HepG2 (cell line): ENCODE measurements around the gene TFG. TPM values are rescaled to one million over a fixed set of nuclear protein-coding genes. Genes with fewer than 3 reads are reported as not detected.

Experiments used
- ATAC-seq: fragments of 200-7000 bp; cut with Tn5 transposase; 3 replicates; pipeline ENCODE4 v1.9.1; 2020; ENCODE audit warnings: mild to moderate bottlenecking, moderate library complexity
- BruUV-seq: library from RNA; stranded (reverse); fragments of 400-500 nt; replicated peaks from 2 replicates; lab custom pipeline; 2021; lab: Mats Ljungman, UMichigan
- CTCF ChIA-PET: fragments of 300-600 bp; formaldehyde crosslinking; extraction: SDS; loops from one replicate; lab custom pipeline; 2021; ENCODE audit warnings: low total read pairs, inconsistent platforms, low intra/inter-chr PET ratio; lab: Yijun Ruan, JAX
- POLR2A ChIA-PET: fragments of 350-600 bp; sonication (Branson Sonifier 250); formaldehyde crosslinking; loops from one replicate; lab custom pipeline; 2020; ENCODE audit warnings: antibody characterized with exemption, inconsistent platforms; lab: Yijun Ruan, JAX
- DNase-seq: peaks from one replicate; pipeline ENCODE4 v3.0.0-alpha.2; 2015; ENCODE audit warnings: low spot score
- FAIRE-seq: peaks from 3 replicates; lab custom pipeline; 2011; peaks lifted over from hg19 to GRCh38; lab: Jason Lieb, UNC
- H2AFZ ChIP-seq: one replicate; pipeline ENCODE4 v1.6.1; 2011; ENCODE audit warnings: low read length, inconsistent platforms
- H3K27ac ChIP-seq: fragments of 300-600 bp; 3 replicates; pipeline ENCODE4 v1.8.0; 2011; ENCODE audit warnings: mixed run types, mild to moderate bottlenecking, mixed read lengths, low read length, inconsistent platforms; ENCODE audit not compliant: insufficient read depth; ENCODE audit errors: extremely low read length
- H3K27me3 ChIP-seq, 2 experiments: fragments of 200-600 bp in 1 of 2; 2 replicates in 1 of 2; 3 replicates in 1 of 2; pipeline versions ENCODE4 v1.6.0 to v1.8.0; 2011; ENCODE audit warnings: low read length in 2 of 2, mild to moderate bottlenecking in 2 of 2, moderate library complexity in 2 of 2, inconsistent platforms in 1 of 2; ENCODE audit not compliant: insufficient read depth in 2 of 2, control insufficient read depth in 1 of 2
- H3K36me3 ChIP-seq, 2 experiments: fragments of 200-600 bp in 1 of 2; replicated peaks in 1 of 2; 2 replicates in 1 of 2; 3 replicates in 1 of 2; pipeline versions ENCODE4 v1.5.1 to v1.8.0; 2011; ENCODE audit warnings: low read length in 2 of 2, inconsistent platforms in 1 of 2; ENCODE audit not compliant: insufficient read depth in 2 of 2, control insufficient read depth in 1 of 2
- H3K4me1 ChIP-seq: 2 replicates; pipeline ENCODE4 v1.5.1; 2012; ENCODE audit warnings: low read length, inconsistent platforms; ENCODE audit not compliant: insufficient read depth
- H3K4me2 ChIP-seq: 2 replicates; pipeline ENCODE4 v1.6.0; 2011; ENCODE audit warnings: low read depth, low read length, inconsistent platforms
- H3K4me3 ChIP-seq, 3 experiments: fragments of 200-600 bp in 1 of 3; sonication (generic), shearing (Covaris generic) in 1 of 3; replicated peaks in 1 of 3; 2 replicates each; pipeline ENCODE4 v1.5.1; 2011 to 2016; ENCODE audit warnings: low read length in 3 of 3, inconsistent platforms in 2 of 3, low read depth in 2 of 3, mild to moderate bottlenecking in 2 of 3, control low read depth in 1 of 3, mixed read lengths in 1 of 3; ENCODE audit not compliant: insufficient read depth in 1 of 3
- H3K79me2 ChIP-seq: one replicate; pipeline ENCODE4 v1.6.1; 2011; ENCODE audit warnings: low read length, inconsistent platforms; ENCODE audit not compliant: insufficient read depth
- H3K9ac ChIP-seq: 2 replicates; pipeline ENCODE4 v1.6.0; 2011; ENCODE audit warnings: mild to moderate bottlenecking, low read depth, low read length, inconsistent platforms; ENCODE audit not compliant: insufficient read depth
- H3K9me3 ChIP-seq: 2 replicates; pipeline ENCODE4 v1.5.1; 2012; ENCODE audit warnings: mild to moderate bottlenecking, low read length
- H4K20me1 ChIP-seq: 2 replicates; pipeline ENCODE4 v1.6.0; 2011; ENCODE audit warnings: inconsistent platforms, mild to moderate bottlenecking, low read length, moderate library complexity; ENCODE audit not compliant: insufficient read depth
- CEBPZ ChIP-seq: IDR thresholded peaks from 2 replicates; pipeline ENCODE4 v1.6.1; 2012; ENCODE audit warnings: low read length, improper control_type of control experiment
- HNF4A ChIP-seq: sonication (generic); formaldehyde crosslinking; IDR thresholded peaks from 2 replicates; pipeline ENCODE4 v1.4.0; 2020; ENCODE audit warnings: missing genetic modification reagents
- HOXA5 ChIP-seq: sonication (generic); formaldehyde crosslinking; IDR thresholded peaks from 2 replicates; pipeline ENCODE4 v1.4.0; 2020; ENCODE audit warnings: missing genetic modification reagents
- NCOA1 ChIP-seq: sonication (generic); formaldehyde crosslinking; IDR thresholded peaks from 2 replicates; pipeline ENCODE4 v1.9.0; 2021; ENCODE audit warnings: missing genetic modification reagents
- PAX8 ChIP-seq: sonication (generic); formaldehyde crosslinking; IDR thresholded peaks from 2 replicates; pipeline ENCODE4 v1.8.0; 2022; ENCODE audit warnings: mild to moderate bottlenecking, missing genetic modification reagents, borderline replicate concordance
- PITX1 ChIP-seq: sonication (generic); formaldehyde crosslinking; IDR thresholded peaks from 2 replicates; pipeline ENCODE4 v1.5.1; 2020; ENCODE audit warnings: mild to moderate bottlenecking, missing genetic modification reagents
- PLSCR1 ChIP-seq: sonication (generic); formaldehyde crosslinking; IDR thresholded peaks from 2 replicates; pipeline ENCODE4 v1.5.0; 2020; ENCODE audit warnings: missing genetic modification reagents, mild to moderate bottlenecking, borderline replicate concordance
- SCMH1 ChIP-seq: sonication (generic); formaldehyde crosslinking; IDR thresholded peaks from 2 replicates; pipeline ENCODE4 v1.9.0; 2021; ENCODE audit warnings: missing genetic modification reagents, mild to moderate bottlenecking, borderline replicate concordance
- SMARCE1 ChIP-seq: fragments of 450-650 bp; IDR thresholded peaks from 2 replicates; pipeline ENCODE4 v1.6.1; 2017; ENCODE audit warnings: borderline replicate concordance
- STAT5B ChIP-seq: sonication (generic); formaldehyde crosslinking; IDR thresholded peaks from 2 replicates; pipeline ENCODE4 v1.4.0; 2020; ENCODE audit warnings: missing genetic modification reagents
- TFAP4 ChIP-seq: sonication (generic); IDR thresholded peaks from 2 replicates; pipeline ENCODE4 v1.6.1; 2016; ENCODE audit warnings: low read depth, borderline replicate concordance
- THAP7 ChIP-seq: sonication (generic); formaldehyde crosslinking; IDR thresholded peaks from 2 replicates; pipeline ENCODE4 v1.8.1; 2023; ENCODE audit warnings: mild to moderate bottlenecking, missing genetic modification reagents
- TP53 ChIP-seq: sonication (generic); formaldehyde crosslinking; conservative IDR thresholded peaks from 2 replicates; pipeline ENCODE4 v1.4.0; 2020; ENCODE audit warnings: missing genetic modification reagents
- ZFP36L1 ChIP-seq: sonication (generic); formaldehyde crosslinking; IDR thresholded peaks from 2 replicates; pipeline ENCODE4 v1.8.0; 2022; ENCODE audit warnings: mild to moderate bottlenecking, missing genetic modification reagents, moderate library complexity
- ZMAT5 ChIP-seq: sonication (generic); formaldehyde crosslinking; IDR thresholded peaks from 2 replicates; pipeline ENCODE4 v1.5.0; 2020; ENCODE audit warnings: mild to moderate bottlenecking, low read depth, missing genetic modification reagents, borderline replicate concordance
- ZNF512 ChIP-seq: sonication (generic); formaldehyde crosslinking; IDR thresholded peaks from 2 replicates; pipeline ENCODE4 v1.4.0; 2020; ENCODE audit warnings: mild to moderate bottlenecking, missing genetic modification reagents
- in situ Hi-C: cut with HindIII; loops from 2 replicates; pipeline ENCODE4 v1.10.0; 2017; ENCODE audit warnings: low pct_unique_long_range_greater_than_20kb; ENCODE audit not compliant: extremely low pct_ligation_motif_present
- intact Hi-C: fragments of 100-400 bp; cut with micrococcal nuclease; formaldehyde crosslinking; loops from one replicate; pipeline ENCODE4 v1.10.0; 2022; ENCODE audit not compliant: unreplicated experiment
- polyA plus RNA-seq, 8 experiments: library from polyadenylated mRNA; depleted of rRNA in 3 of 8; stranded (reverse) in 7 of 8; unstranded in 1 of 8; fragments of >200 nt; fragmentation: Illumina TruSeq in 4 of 8; extraction: Trizol in 4 of 8; gene quantifications; 2 replicates each; pipeline versions ENCODE4 v1.2.1 to v1.2.3, GENCODE V29; 2011 to 2016; ENCODE audit warnings: low read depth in 4 of 8, missing spikeins in 1 of 8, mixed read lengths in 1 of 8; ENCODE audit not compliant: insufficient read depth in 1 of 8
- total RNA-seq, 5 experiments: library from RNA; depleted of rRNA; stranded (reverse); fragments of >200 nt; fragmentation: Illumina TruSeq; extraction: Trizol; gene quantifications; 2 replicates each; pipeline ENCODE4 v1.2.3, GENCODE V29; 2016; ENCODE audit warnings: low read depth in 1 of 5

TFG gene
- total and polyA plus RNA-seq, 2 of the 13 experiments (the other 11 are each of a cell fraction or from before 2014, with no cell fraction given), result 53.6 to 71.7 TPM

GRCh38 chr3:100761951-100762350 is 52.7 kb downstream of the TFG start:
- no peaks in the 10 kb centered on the region for H3K79me2 ChIP-seq
- no peaks in the 10 kb centered on the region for H3K36me3 ChIP-seq
- in situ Hi-C loops (no loop called here), intact Hi-C loops (loop anchor here (1.0 kb wide), 1 partner anchor 82 kb away; no protein-coding TSS in a partner anchor)
- no peaks in the 10 kb centered on the region; a peak in 1 of 5 replicates for H3K27me3 ChIP-seq
- H3K4me3 ChIP-seq, result no peak overlapping the region
- no peaks in the 10 kb centered on the region for H3K9me3 ChIP-seq
- ATAC-seq, result no peak
- no peak for DNase-seq
- no peaks in the 10 kb centered on the region for H3K4me1 ChIP-seq
- ChIA-PET POLR2A (no interaction called here), CTCF (no interaction called here)
- H2AFZ ChIP-seq, result no peak overlapping the region
- no peak overlapping the region for H3K27ac ChIP-seq
- H3K4me2 ChIP-seq, result no peak overlapping the region
- BruUV-seq, result no TSS peak
- FAIRE-seq, result no peak
- no peak overlapping the region for H3K9ac ChIP-seq
- no peaks in the 10 kb centered on the region for H4K20me1 ChIP-seq
- TF ChIP-seq STAT5B (CRISPR knock-in tag), result no peak
- TF ChIP-seq HOXA5 (CRISPR knock-in tag), result no peak
- no peak for TF ChIP-seq HNF4A
- no peak for TF ChIP-seq SCMH1
- no peak for TF ChIP-seq NCOA1
- TF ChIP-seq TFAP4, result no peak
- TF ChIP-seq PITX1 (CRISPR knock-in tag), result no peak
- TF ChIP-seq CEBPZ, result no peak
- no peak for TF ChIP-seq ZFP36L1 (CRISPR knock-in tag)
- no peak for TF ChIP-seq ZMAT5 (CRISPR knock-in tag)
- no peak for TF ChIP-seq TP53 (CRISPR knock-in tag)
- no peak for TF ChIP-seq ZNF512
- no peak for TF ChIP-seq THAP7 (CRISPR knock-in tag)
- no peak for TF ChIP-seq SMARCE1
- TF ChIP-seq PLSCR1 (CRISPR knock-in tag), result no peak
- TF ChIP-seq PAX8 (CRISPR knock-in tag), result no peak
